Mesenchymal stem cell (in vitro differentiated cells and primary cell): ENCODE results near the gene LRRC10B.

ENCODE experiments used
- DNase-seq: peaks from one replicate; pipeline ENCODE4 v3.0.0-alpha.2; 2013
- H2AFZ ChIP-seq: one replicate; pipeline ENCODE4 v1.6.1; 2013; ENCODE audit warnings: low read depth, mild to moderate bottlenecking, control low read depth, inconsistent platforms, low read length, moderate library complexity
- H2AK5ac ChIP-seq: 2 replicates; pipeline ENCODE4 v1.6.1; 2013; ENCODE audit warnings: low read length, moderate library complexity, mild to moderate bottlenecking, inconsistent platforms; ENCODE audit not compliant: severe bottlenecking
- H2BK120ac ChIP-seq: one replicate; pipeline ENCODE4 v1.6.1; 2013; ENCODE audit warnings: low read depth, mild to moderate bottlenecking, inconsistent platforms, low read length, moderate library complexity
- H2BK12ac ChIP-seq, 2 experiments: one replicate each; pipeline ENCODE4 v1.6.1; 2013; ENCODE audit warnings: inconsistent platforms in 2 of 2, low read length in 2 of 2, mild to moderate bottlenecking in 2 of 2, moderate library complexity in 2 of 2, control low read depth in 1 of 2
- H2BK15ac ChIP-seq: one replicate; pipeline ENCODE4 v1.6.1; 2013; ENCODE audit warnings: mild to moderate bottlenecking, low read depth, inconsistent platforms; ENCODE audit not compliant: poor library complexity, severe bottlenecking
- H2BK5ac ChIP-seq: 2 replicates; pipeline ENCODE4 v1.6.1; 2013; ENCODE audit warnings: low read depth, mild to moderate bottlenecking, low read length, control low read depth, inconsistent platforms; ENCODE audit not compliant: poor library complexity, severe bottlenecking
- H3K14ac ChIP-seq, 2 experiments: one replicate each; pipeline ENCODE4 v1.6.1; 2013; ENCODE audit warnings: inconsistent platforms in 2 of 2, low read length in 2 of 2, control low read depth in 1 of 2, mild to moderate bottlenecking in 1 of 2, moderate library complexity in 1 of 2
- H3K18ac ChIP-seq, 2 experiments: one replicate each; pipeline ENCODE4 v1.6.1; 2013; ENCODE audit warnings: inconsistent platforms in 2 of 2, low read length in 2 of 2, control low read depth in 1 of 2, low read depth in 1 of 2, mild to moderate bottlenecking in 1 of 2
- H3K23ac ChIP-seq, 2 experiments: one replicate each; pipeline ENCODE4 v1.6.1; 2013; ENCODE audit warnings: inconsistent platforms in 2 of 2, low read length in 2 of 2, mild to moderate bottlenecking in 2 of 2, moderate library complexity in 2 of 2, control low read depth in 1 of 2
- H3K27ac ChIP-seq: 2 replicates; pipeline ENCODE4 v1.5.1; 2013; ENCODE audit warnings: mild to moderate bottlenecking, moderate library complexity, low read length, control low read depth, inconsistent platforms; ENCODE audit not compliant: poor library complexity, severe bottlenecking
- H3K27me3 ChIP-seq, 2 experiments: 2 replicates each; pipeline versions ENCODE4 v1.6.1 to v1.7.0; 2013; ENCODE audit warnings: low read length in 2 of 2, mild to moderate bottlenecking in 2 of 2, moderate library complexity in 2 of 2, control low read depth in 1 of 2, inconsistent platforms in 1 of 2; ENCODE audit not compliant: control insufficient read depth in 1 of 2, insufficient read depth in 1 of 2
- H3K36me3 ChIP-seq, 2 experiments: 2 replicates each; pipeline versions ENCODE4 v1.6.1 to v1.7.0; 2013; ENCODE audit warnings: low read length in 2 of 2, control low read depth in 1 of 2, inconsistent platforms in 1 of 2, low read depth in 1 of 2, mild to moderate bottlenecking in 1 of 2; ENCODE audit not compliant: insufficient read depth in 2 of 2, control insufficient read depth in 1 of 2
- H3K4ac ChIP-seq, 2 experiments: one replicate each; pipeline ENCODE4 v1.6.1; 2013; ENCODE audit warnings: inconsistent platforms in 2 of 2, low read length in 2 of 2, mild to moderate bottlenecking in 2 of 2, moderate library complexity in 2 of 2, control low read depth in 1 of 2, low read depth in 1 of 2
- H3K4me1 ChIP-seq: 2 replicates; pipeline ENCODE4 v1.6.1; 2013; ENCODE audit warnings: low read depth, low read length, control low read depth; ENCODE audit not compliant: control insufficient read depth, insufficient read depth
- H3K4me2 ChIP-seq: 2 replicates; pipeline ENCODE4 v1.6.1; 2013; ENCODE audit warnings: low read length, mild to moderate bottlenecking, inconsistent platforms; ENCODE audit not compliant: poor library complexity, severe bottlenecking
- H3K4me3 ChIP-seq, 2 experiments: 2 replicates each; pipeline versions ENCODE4 v1.5.1 to v1.7.0; 2013; ENCODE audit warnings: low read length in 2 of 2, mild to moderate bottlenecking in 2 of 2, control low read depth in 1 of 2, low read depth in 1 of 2; ENCODE audit not compliant: insufficient read depth in 1 of 2
- H3K79me1 ChIP-seq: replicated peaks from 2 replicates; pipeline ENCODE4 v1.6.1; 2013; ENCODE audit warnings: mild to moderate bottlenecking, control low read depth, low read length, inconsistent platforms; ENCODE audit not compliant: poor library complexity, severe bottlenecking
- H3K9ac ChIP-seq: 2 replicates; pipeline ENCODE4 v1.7.0; 2013; ENCODE audit warnings: mild to moderate bottlenecking, low read length, moderate library complexity
- H3K9me3 ChIP-seq: 2 replicates; pipeline ENCODE4 v1.7.0; 2013; ENCODE audit warnings: mild to moderate bottlenecking, low read length; ENCODE audit not compliant: control insufficient read depth
- H4K8ac ChIP-seq: one replicate; pipeline ENCODE4 v1.6.1; 2013; ENCODE audit warnings: inconsistent platforms, mild to moderate bottlenecking, low read length, moderate library complexity
- H4K91ac ChIP-seq: one replicate; pipeline ENCODE4 v1.6.1; 2013; ENCODE audit warnings: mild to moderate bottlenecking, low read length, inconsistent platforms
- WGBS: methylation state at CpG from one replicate; pipeline ENCODE4 v1.1.7; 2013; ENCODE audit warnings: mixed read lengths; 5-methylcytosine and 5-hydroxymethylcytosine counted together

LRRC10B gene

GRCh38 chr11:61529537-61530225 is 21.1 kb downstream of the LRRC10B start:
- Histone ChIP-seq H3K4me2 (no peak overlapping the region), H2BK12ac (no peak overlapping the region), H3K14ac (no peak overlapping the region), H2BK15ac (no peak overlapping the region), H3K23ac (no peak overlapping the region), H2BK120ac (no peak overlapping the region), H3K36me3 (peaks cover 0 to 16% of the 10 kb centered on the region in 2 experiments), H4K91ac (no peak overlapping the region), H3K4ac (no peak overlapping the region), H3K4me3 (no peak overlapping the region), H2AK5ac (no peak overlapping the region), H3K79me1 (no peaks in the 10 kb centered on the region), H3K9ac (no peak overlapping the region), H4K8ac (no peak overlapping the region), H3K27ac (no peak overlapping the region), H2BK5ac (no peak overlapping the region), H3K9me3 (no peaks in the 10 kb centered on the region), H3K18ac (no peak overlapping the region), H2AFZ (no peak overlapping the region), H3K27me3 (peaks cover 35 to 66% of the 10 kb centered on the region in 2 experiments), H3K4me1 (peaks cover 5% of the 10 kb centered on the region)
- DNase-seq: no peak
- 90% methylated on average over 20 of the region's 21 CpGs for WGBS

GRCh38 chr11:61531044-61531443 is 22.5 kb downstream of the LRRC10B start:
- no peaks in the 10 kb centered on the region for H3K9me3 ChIP-seq
- no peak overlapping the region for H3K23ac ChIP-seq
- no peak overlapping the region for H3K4me2 ChIP-seq
- 34% methylated on average over 3 of the region's 3 CpGs for WGBS
- no peak overlapping the region for H3K27ac ChIP-seq
- H2BK120ac ChIP-seq: no peak overlapping the region
- H2BK5ac ChIP-seq: no peak overlapping the region
- no peak overlapping the region for H2BK15ac ChIP-seq
- H3K79me1 ChIP-seq: no peaks in the 10 kb centered on the region
- H2AK5ac ChIP-seq: no peak overlapping the region
- H2BK12ac ChIP-seq: no peak overlapping the region
- no peak overlapping the region for H3K4me3 ChIP-seq
- peaks cover 0 to 14% of the 10 kb centered on the region in 2 experiments for H3K36me3 ChIP-seq
- H3K4ac ChIP-seq: no peak overlapping the region
- peaks cover 5% of the 10 kb centered on the region for H3K4me1 ChIP-seq
- DNase-seq: no peak
- no peak overlapping the region for H3K14ac ChIP-seq
- no peak overlapping the region for H4K8ac ChIP-seq
- H3K9ac ChIP-seq: no peak overlapping the region
- H3K18ac ChIP-seq: no peak overlapping the region
- peaks cover 42 to 66% of the 10 kb centered on the region in 2 experiments for H3K27me3 ChIP-seq
- no peak overlapping the region for H2AFZ ChIP-seq
- H4K91ac ChIP-seq: no peak overlapping the region

- Histone ChIP-seq H3K27ac (no peak overlapping the region), H3K14ac (no peak overlapping the region)
These were observed 23.8 kb downstream of the LRRC10B start for GRCh38 chr11:61532134-61533038.

GRCh38 chr11:61533039-61533375 is 24.5 kb downstream of the LRRC10B start:
- WGBS: 93% methylated on average over 9 of the region's 16 CpGs
- H2BK5ac ChIP-seq: no peak overlapping the region

More at GRCh38 chr11:61532134-61533038, 23.8 kb downstream of the LRRC10B start:
- H3K4me2 ChIP-seq: no peak overlapping the region
- H3K23ac ChIP-seq: no peak overlapping the region
- H3K4me3 ChIP-seq: no peak overlapping the region
- 67% methylated on average over 10 of the region's 10 CpGs for WGBS
- no peaks in the 10 kb centered on the region for H3K79me1 ChIP-seq
- H3K36me3 ChIP-seq: peaks cover 0 to 4% of the 10 kb centered on the region in 2 experiments
- H4K8ac ChIP-seq: no peak overlapping the region
- peaks cover 34 to 62% of the 10 kb centered on the region in 2 experiments for H3K27me3 ChIP-seq
- H2BK5ac ChIP-seq: no peak overlapping the region
- no peak overlapping the region for H4K91ac ChIP-seq
- H2AK5ac ChIP-seq: no peak overlapping the region
- no peak overlapping the region for H2BK15ac ChIP-seq
- H3K9ac ChIP-seq: no peak overlapping the region
- H3K4ac ChIP-seq: no peak overlapping the region
- DNase-seq: peak; percentile 25
- H2BK12ac ChIP-seq: no peak overlapping the region
- H3K4me1 ChIP-seq: peaks cover 5% of the 10 kb centered on the region
- H2AFZ ChIP-seq: no peak overlapping the region
- no peak overlapping the region for H2BK120ac ChIP-seq
- no peaks in the 10 kb centered on the region for H3K9me3 ChIP-seq
- H3K18ac ChIP-seq: no peak overlapping the region

More at GRCh38 chr11:61533039-61533375, 24.5 kb downstream of the LRRC10B start:
- H4K91ac ChIP-seq: no peak overlapping the region
- no peaks in the 10 kb centered on the region for H3K79me1 ChIP-seq
- H2BK15ac ChIP-seq: no peak overlapping the region
- peaks cover 5% of the 10 kb centered on the region for H3K4me1 ChIP-seq
- H3K4ac ChIP-seq: no peak overlapping the region
- no peak for DNase-seq
- H3K18ac ChIP-seq: no peak overlapping the region
- H3K36me3 ChIP-seq: no peaks in the 10 kb centered on the region
- no peak overlapping the region for H3K4me2 ChIP-seq
- no peak overlapping the region for H2BK120ac ChIP-seq
- peaks cover 34 to 57% of the 10 kb centered on the region in 2 experiments for H3K27me3 ChIP-seq
- no peak overlapping the region for H3K14ac ChIP-seq
- H3K23ac ChIP-seq: no peak overlapping the region
- H2BK12ac ChIP-seq: no peak overlapping the region
- no peak overlapping the region for H3K27ac ChIP-seq
- no peak overlapping the region for H4K8ac ChIP-seq
- H2AFZ ChIP-seq: no peak overlapping the region
- no peak overlapping the region for H3K9ac ChIP-seq
- no peak overlapping the region for H3K4me3 ChIP-seq
- no peak overlapping the region for H2AK5ac ChIP-seq
- no peaks in the 10 kb centered on the region for H3K9me3 ChIP-seq
